Articular chondrocyte of knee joint (primary cell): ENCODE results near the gene GADD45G. TPM values are rescaled to one million over a fixed set of nuclear protein-coding genes. Genes with fewer than 3 reads are reported as not detected.

ENCODE experiments used
- total RNA-seq: library from RNA; depleted of rRNA; stranded (reverse); fragments of >200 nt; gene quantifications from 2 replicates; pipeline ENCODE4 v1.2.3, GENCODE V29; 2012

The GADD45G gene
- total RNA-seq = 0.43 and 0.52 TPM in 2 replicates

GRCh38 chr9:89604729-89605464, at the start of gene GADD45G:
GADD45G (plus strand) TSS chr9:89605012; CDS start chr9:89605122, 110 bp downstream.

Other genes starting within 250 kb of the GADD45G start
- gene SEMA4D, start 106.9 kb upstream of the GADD45G start, total RNA-seq = 1.2 and 1.3 TPM in 2 replicates